Measurements from ENCODE around the gene TNNC1. TPM values are rescaled to one million over a fixed set of nuclear protein-coding genes. Genes with fewer than 3 reads are reported as not detected.

TNNC1 gene
- total RNA-seq, 4 donors from 2014 or later = 1.7 to 3.7 TPM; not detected in 2

GRCh38 chr3:52443791-52444687 is 9.8 kb downstream of the TNNC1 start:
- no peak for TF ChIP-seq CTCF (IDR thresholded peaks at IDR 0.05; ENCODE audit: low read depth)

GRCh38 chr3:52443268-52443610 is 10.6 kb downstream of the TNNC1 start:
- no peak for TF ChIP-seq CTCF (IDR thresholded peaks at IDR 0.05; ENCODE audit: low read depth)

- no peak for TF ChIP-seq CTCF (IDR thresholded peaks at IDR 0.05; ENCODE audit: low read depth)
Observed at GRCh38 chr3:52442409-52443267, 11.2 kb downstream of the TNNC1 start.

GRCh38 chr3:52441772-52442332 is 12.0 kb downstream of the TNNC1 start:
- no peak for TF ChIP-seq CTCF (IDR thresholded peaks at IDR 0.05; ENCODE audit: low read depth)

GRCh38 chr3:52441091-52441771 is 12.6 kb downstream of the TNNC1 start:
- TF ChIP-seq CTCF (IDR thresholded peaks at IDR 0.05; ENCODE audit: low read depth) = no peak

GRCh38 chr3:52440671-52441070 is 13.2 kb downstream of the TNNC1 start:
- TF ChIP-seq CTCF (IDR thresholded peaks at IDR 0.05; ENCODE audit: low read depth) = no peak

All from subcutaneous adipose tissue (tissue), 4 donors.